HFFc6 (cell line): ENCODE data around the gene XPNPEP1. TPM values are rescaled to one million over a fixed set of nuclear protein-coding genes. Genes with fewer than 3 reads are reported as not detected.
"Not testable (repeated sequence)": the region's sequence is repeated elsewhere in the genome, so short reads cannot be mapped to it uniquely, and the experiment has no call there.

Source experiments
- DNase-seq: peaks from one replicate; pipeline ENCODE4 v3.0.0-alpha.2; 2018
- H3K27ac Mint-ChIP-seq: 2 replicates; pipeline ENCODE4 v1.8.0; 2020; ENCODE audit warnings: mild to moderate bottlenecking, mixed read lengths
- H3K27me3 Mint-ChIP-seq: 2 replicates; pipeline ENCODE4 v1.8.0; 2021; ENCODE audit warnings: mild to moderate bottlenecking, moderate library complexity, mixed read lengths; ENCODE audit not compliant: insufficient read depth
- H3K36me3 Mint-ChIP-seq: 2 replicates; pipeline ENCODE4 v1.8.0; 2021; ENCODE audit warnings: low read depth, mixed read lengths
- H3K4me1 Mint-ChIP-seq: 2 replicates; pipeline ENCODE4 v1.8.0; 2020; ENCODE audit warnings: low read depth, mixed read lengths
- H3K4me3 Mint-ChIP-seq: 2 replicates; pipeline ENCODE4 v1.8.0; 2020; ENCODE audit warnings: mild to moderate bottlenecking, moderate library complexity, mixed read lengths
- H3K9me3 Mint-ChIP-seq: 2 replicates; pipeline ENCODE4 v1.8.0; 2020; ENCODE audit warnings: mild to moderate bottlenecking, mixed read lengths
- CTCF ChIP-seq: fragments of 200-600 bp; sonication (generic); IDR thresholded peaks from 2 replicates; pipeline ENCODE4 v1.5.0; 2021; ENCODE audit warnings: antibody characterized with exemption, mild to moderate bottlenecking
- total RNA-seq, 6 experiments: library from RNA; stranded (reverse); fragmentation: NEBNext Ultra II Directional; extraction: Animal tissue kit (Norgen Biotek cat#: 25700); gene quantifications; 2 replicates in 1 of 6; 3 replicates in 5 of 6; pipeline ENCODE4 v1.2.3, GENCODE V29; 2021

XPNPEP1 gene
- total RNA-seq, 6 experiments from 2014 or later, result 54.1 to 62.7 (median 58.9) TPM

- Mint-ChIP-seq H3K4me3 (no peak overlapping the region), H3K27me3 (no peaks in the 10 kb centered on the region; the same call in none of the 2 replicates), H3K4me1 (peaks cover 43% of the 10 kb centered on the region), H3K36me3 (peaks cover 33% of the 10 kb centered on the region), H3K27ac (no peak overlapping the region), H3K9me3 (no peaks in the 10 kb centered on the region)
- no peak for TF ChIP-seq CTCF
- no peak for DNase-seq
Observed at GRCh38 chr10:109919220-109919619, 4.1 kb downstream of the XPNPEP1 start.

GRCh38 chr10:109918707-109919106 is 4.6 kb downstream of the XPNPEP1 start:
- H3K4me1 Mint-ChIP-seq, result peaks cover 43% of the 10 kb centered on the region
- not testable (repeated sequence) for H3K27ac Mint-ChIP-seq, DNase-seq, H3K27me3 Mint-ChIP-seq, H3K9me3 Mint-ChIP-seq, H3K4me3 Mint-ChIP-seq
- peaks cover 33% of the 10 kb centered on the region for H3K36me3 Mint-ChIP-seq

GRCh38 chr10:109915566-109915965 is 7.7 kb downstream of the XPNPEP1 start:
- H3K36me3 Mint-ChIP-seq, result peaks cover 31% of the 10 kb centered on the region
- DNase-seq, result no peak
- H3K9me3 Mint-ChIP-seq, result no peaks in the 10 kb centered on the region
- no peak for TF ChIP-seq CTCF
- H3K27me3 Mint-ChIP-seq, result no peaks in the 10 kb centered on the region; the same call in 1 of the 2 replicates
- peak overlapping the region; percentile 90 for H3K27ac Mint-ChIP-seq
- peaks cover 43% of the 10 kb centered on the region for H3K4me1 Mint-ChIP-seq
- H3K4me3 Mint-ChIP-seq, result no peak overlapping the region

GRCh38 chr10:109914966-109915365 is 8.3 kb downstream of the XPNPEP1 start:
- H3K4me1 Mint-ChIP-seq, result peaks cover 43% of the 10 kb centered on the region

GRCh38 chr10:109913306-109913892 is 9.9 kb downstream of the XPNPEP1 start:
- H3K4me3 Mint-ChIP-seq, result no peak overlapping the region
- no peaks in the 10 kb centered on the region; the same call in 1 of the 2 replicates for H3K27me3 Mint-ChIP-seq
- peaks cover 43% of the 10 kb centered on the region for H3K4me1 Mint-ChIP-seq
- DNase-seq, result no peak
- H3K27ac Mint-ChIP-seq, result peak overlapping the region; percentile 52; the same call in 1 of the 2 replicates
- no peak for TF ChIP-seq CTCF
- H3K36me3 Mint-ChIP-seq, result peaks cover 23% of the 10 kb centered on the region
- no peaks in the 10 kb centered on the region for H3K9me3 Mint-ChIP-seq

More at GRCh38 chr10:109914966-109915365, 8.3 kb downstream of the XPNPEP1 start:
- peak overlapping the region; percentile 90 for H3K27ac Mint-ChIP-seq
- H3K27me3 Mint-ChIP-seq, result no peaks in the 10 kb centered on the region; the same call in 1 of the 2 replicates
- peak; percentile 89 for DNase-seq
- no peak for TF ChIP-seq CTCF
- peaks cover 26% of the 10 kb centered on the region for H3K36me3 Mint-ChIP-seq
- H3K9me3 Mint-ChIP-seq, result no peaks in the 10 kb centered on the region
- peak overlapping the region; percentile 53; the same call in 1 of the 2 replicates for H3K4me3 Mint-ChIP-seq
